HG03039 (cell line): Measurements from ENCODE around the gene BTBD9.

ENCODE experiments used
- ATAC-seq: cut with Tn5 transposase; IDR thresholded peaks from one replicate; pipeline ENCODE4 v1.9.1; 2021; ENCODE audit warnings: mild to moderate bottlenecking, moderate library complexity; ENCODE audit not compliant: unreplicated experiment

The BTBD9 gene

DNA sequence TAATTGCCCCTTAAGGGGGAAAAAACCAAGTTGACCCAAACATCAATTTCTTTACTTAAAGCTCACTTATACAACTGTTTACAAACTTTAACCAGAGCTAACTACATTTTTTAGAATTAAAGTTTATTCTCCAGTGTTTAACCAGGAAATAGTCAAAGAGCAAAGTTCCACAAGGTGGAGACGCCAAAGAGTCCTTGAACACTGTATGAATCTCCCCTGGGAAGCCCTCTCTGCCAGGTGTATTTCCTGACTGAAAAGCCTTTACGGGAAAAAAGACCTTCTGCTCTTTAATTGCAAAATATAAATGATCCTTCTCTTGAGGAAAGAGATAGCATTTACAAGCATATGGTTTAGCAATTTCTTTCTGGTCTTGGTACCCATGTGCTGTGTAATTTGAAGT lies 36.2 kb downstream of the BTBD9 start:
- no peak for ATAC-seq

- no peak for ATAC-seq
Measured at GRCh38 chr6:38599966-38600550, 39.7 kb downstream of the BTBD9 start.

DNA sequence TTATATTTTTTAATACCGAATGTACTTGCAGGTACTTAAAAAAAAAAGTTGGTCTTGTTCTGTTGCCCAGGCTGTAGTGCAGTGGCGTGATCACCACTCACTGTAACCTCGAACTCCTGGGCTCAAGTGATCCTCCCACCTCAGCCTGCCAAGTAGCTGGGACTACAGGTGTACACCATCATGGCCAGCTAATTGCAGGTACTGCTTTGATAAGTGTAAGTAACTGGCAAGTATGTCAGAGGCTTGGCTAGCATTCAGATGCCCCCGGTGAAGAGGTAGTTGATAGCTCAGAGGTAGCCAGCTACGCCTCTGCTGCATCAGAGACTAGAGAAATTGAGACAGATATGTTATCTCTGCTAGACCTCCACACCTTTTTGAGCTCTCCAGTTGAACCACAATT lies 40.5 kb downstream of the BTBD9 start:
- ATAC-seq: no peak

DNA sequence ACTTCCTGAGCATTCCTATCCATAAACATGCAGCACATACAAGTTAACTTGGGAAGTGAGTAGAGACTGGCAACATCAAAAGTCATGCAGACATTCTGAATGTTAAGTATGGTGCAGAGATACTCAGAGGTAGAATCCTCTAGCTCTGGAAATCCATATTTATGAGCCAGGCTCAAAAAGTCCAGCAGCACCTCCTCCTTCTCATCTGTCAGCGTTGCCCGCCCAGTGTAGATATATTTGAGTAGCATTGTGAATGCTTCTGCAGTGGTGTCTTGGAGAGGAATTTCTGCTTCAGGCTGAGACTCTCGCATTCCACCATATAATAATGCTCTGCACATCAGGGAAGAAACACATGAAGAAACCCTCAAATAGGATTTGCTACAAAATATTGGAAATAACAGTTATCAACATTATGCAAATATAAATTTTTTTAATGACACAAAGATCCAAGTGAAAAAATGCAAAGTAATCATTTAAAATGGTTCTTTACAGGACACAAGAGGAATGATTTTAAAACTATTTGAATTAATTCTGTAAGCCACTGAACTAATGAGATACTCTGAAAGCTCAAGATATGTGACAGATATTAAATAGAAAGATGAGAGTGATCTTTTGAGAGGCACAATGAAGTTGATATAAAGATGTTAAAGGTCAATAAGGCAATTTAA lies 45.6 kb downstream of the BTBD9 start:
- ATAC-seq: no peak

- ATAC-seq: no peak
Measured at GRCh38 chr6:38593409-38593808, 46.3 kb downstream of the BTBD9 start.

DNA sequence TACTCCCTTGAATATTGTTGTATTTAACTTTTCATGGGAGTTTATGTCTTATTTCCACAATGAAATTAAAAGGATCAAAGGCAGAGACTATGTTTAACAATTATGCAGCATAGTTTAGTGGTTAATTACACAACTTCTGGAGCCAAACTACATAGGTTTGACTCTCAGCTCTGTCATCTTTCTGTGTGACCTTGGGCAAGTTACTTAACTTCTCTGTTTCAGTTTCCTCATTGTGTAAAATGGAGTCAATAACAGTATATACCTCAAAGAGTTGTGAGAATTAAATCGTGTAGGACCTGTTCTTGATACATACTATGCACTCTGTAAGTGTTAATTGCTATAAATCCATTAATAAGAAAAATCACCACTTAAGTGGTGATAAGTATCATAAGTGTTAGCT lies 48.3 kb downstream of the BTBD9 start:
- ATAC-seq: no peak

DNA sequence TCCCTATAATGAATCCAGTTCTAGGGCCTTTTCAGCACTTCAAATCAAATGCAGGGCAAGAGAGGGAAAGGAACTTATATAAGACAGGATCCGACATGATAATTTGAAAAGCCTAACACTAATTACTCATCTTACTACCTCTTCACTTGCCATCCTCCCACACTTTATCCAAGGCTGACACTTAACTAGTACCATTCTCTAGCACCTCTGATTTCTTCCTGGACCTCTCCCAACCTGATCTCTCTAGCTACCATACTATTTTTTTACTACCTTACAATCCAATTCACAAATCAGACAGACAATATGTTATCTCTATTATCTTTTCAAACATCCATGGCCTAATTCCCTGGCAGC lies 50.4 kb downstream of the BTBD9 start:
- ATAC-seq: no peak

DNA sequence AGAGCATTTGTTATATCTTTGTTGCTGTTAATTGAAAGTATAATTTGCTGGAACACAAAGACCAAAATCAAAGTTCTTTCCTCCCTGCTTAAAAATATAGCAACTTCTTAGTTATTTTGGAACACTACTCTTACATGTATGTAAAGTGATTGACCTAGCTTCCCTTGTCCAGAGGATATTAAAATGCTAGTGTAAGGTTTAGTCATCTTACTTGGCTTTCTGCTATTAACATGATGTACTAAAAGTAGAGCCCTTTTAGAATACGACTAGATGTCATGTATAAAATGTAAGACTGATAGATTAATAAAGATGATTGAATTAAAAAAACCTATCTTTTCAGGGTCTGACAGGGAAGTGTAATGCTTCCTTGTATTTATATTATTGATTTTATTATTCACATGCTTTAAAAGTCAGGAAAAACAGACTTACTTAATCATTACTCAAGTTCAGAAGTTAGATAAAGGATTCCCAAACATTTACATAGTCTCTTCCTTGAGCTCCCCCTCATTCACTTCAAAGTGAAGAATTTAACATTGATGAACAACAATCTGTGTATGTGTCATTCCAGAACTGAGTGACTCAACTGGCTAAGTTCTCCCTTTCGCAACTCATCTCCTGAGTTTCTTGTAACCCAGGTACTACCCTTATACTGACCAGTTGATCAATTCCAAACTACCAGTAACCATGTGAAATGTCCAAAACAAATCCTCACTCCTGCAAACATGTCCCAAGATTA lies 50.9 kb downstream of the BTBD9 start:
- ATAC-seq: no peak

- ATAC-seq: no peak
Measured at GRCh38 chr6:38587766-38588362, 51.9 kb downstream of the BTBD9 start.

DNA sequence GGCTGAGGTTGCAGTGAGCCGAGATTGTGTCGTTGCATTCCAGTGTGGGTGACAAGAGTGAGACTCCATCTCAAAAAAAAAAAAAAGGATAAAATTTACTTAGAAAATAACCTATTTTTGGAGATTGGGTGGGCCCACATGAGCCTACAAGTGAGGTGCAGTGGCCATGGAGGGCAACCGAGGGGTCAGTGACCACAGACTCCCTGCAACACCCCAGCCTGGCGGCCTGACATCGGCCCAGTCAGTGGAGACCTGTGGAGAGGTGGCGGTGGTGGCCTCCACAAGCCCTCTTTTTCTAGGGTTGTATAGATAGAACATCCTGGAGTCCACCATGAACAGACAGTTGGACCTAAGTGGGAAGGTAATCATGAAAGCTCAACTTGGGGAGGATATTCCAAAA lies 52.7 kb downstream of the BTBD9 start:
- ATAC-seq: no peak

DNA sequence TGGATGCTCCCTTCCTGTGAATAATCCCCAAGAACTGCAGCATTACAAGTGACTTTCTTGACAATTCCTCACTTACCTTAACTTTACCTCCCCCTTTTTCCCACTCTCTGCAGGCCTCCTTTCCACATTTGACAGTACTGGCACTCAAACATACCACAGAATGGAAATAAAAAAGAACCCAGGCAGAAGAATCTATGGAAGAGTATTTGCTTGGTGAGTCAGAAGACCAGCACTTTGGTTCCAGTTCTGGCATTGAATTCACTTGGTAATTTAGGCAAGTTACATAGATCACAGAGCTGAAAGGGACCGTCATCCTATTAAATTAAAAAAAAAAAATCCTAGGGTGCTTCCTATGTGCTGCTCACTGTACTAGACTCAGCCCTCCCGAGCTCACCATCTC lies 55.0 kb downstream of the BTBD9 start:
- ATAC-seq: no peak

GRCh38 chr6:38583523-38583922 lies 56.2 kb downstream of the BTBD9 start:
- ATAC-seq: no peak

DNA sequence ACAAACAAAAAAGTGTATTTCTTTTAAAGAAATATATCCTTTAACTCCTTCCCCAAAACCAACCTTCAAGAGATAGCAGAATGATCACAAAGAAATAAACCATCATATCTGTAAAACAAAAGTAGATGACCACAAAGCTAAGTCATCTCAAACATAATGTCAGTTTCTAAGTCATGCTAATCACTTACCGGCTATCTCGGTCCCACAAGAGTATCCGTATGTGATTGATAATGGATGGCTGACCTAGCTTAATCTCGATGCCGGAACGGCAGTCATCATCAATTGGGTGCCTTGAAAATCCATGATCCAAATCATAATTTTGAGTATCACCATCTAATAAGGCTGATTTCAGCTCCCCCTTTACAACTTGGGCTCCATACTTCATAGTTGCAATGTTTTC lies 59.7 kb downstream of the BTBD9 start:
- no peak for ATAC-seq

DNA sequence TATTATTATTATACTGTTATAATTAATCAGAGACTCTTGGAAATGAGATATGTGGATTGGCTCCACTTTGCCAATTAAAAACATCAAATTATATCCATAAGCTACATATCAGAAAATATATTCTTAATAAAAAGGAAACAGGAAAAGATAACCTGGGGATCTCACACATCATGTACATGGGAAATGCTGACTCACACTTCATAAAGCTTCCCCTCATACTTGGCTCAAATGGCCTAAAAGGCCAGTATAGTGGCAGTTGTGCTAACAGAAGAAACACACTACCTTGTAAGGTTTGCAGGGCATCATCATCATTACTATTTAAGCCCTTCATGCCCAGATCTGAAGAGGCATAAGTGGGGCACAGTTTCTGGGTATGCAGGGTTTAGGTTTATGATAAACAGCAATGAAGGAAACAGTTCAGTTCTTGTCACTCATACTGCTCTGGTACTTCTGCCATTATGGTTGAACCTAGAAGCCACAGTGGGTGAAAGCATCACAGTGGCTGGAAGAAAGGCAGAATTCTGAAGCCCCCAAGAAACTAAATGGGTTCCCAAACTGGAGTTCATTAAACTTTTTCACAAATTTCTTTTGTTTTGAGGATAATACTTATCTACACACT lies 60.6 kb downstream of the BTBD9 start:
- no peak for ATAC-seq

DNA sequence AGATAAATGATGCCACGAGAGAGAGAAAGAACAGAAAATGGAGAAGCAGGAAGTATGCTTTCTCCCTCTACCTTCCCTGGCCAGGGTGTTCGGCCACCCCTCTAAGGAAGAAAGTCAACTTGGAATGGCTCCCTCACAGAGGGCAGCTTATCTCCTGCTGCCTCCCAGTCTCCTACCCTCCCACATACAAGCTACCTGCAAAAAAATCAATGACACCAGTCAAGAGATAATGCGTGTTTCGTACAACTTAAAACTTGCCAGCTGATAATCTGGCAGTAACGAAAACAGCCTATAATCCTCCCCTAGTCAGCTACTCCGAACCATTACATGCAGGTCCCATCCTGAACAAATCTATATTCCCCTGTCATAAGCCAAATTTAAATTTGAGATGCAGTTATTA lies 61.7 kb downstream of the BTBD9 start:
- no peak for ATAC-seq

DNA sequence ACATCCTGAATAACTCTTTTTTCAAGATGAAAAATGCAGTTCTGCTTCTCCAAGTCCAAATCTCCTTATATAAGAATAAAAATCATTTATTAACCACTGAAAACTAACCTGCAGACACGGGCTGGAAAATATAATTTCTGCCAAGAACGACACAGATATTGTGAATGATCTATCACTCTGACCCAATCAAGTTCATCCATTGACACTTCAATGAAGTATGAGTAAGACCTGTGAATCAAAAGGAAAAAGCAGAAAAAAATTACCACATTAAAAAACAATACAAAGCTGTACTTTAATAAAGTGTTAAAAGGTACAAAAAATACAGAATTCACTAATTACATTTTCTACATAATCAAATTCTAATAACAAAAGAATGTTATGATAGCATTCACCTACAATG lies 62.2 kb downstream of the BTBD9 start:
- ATAC-seq: no peak

DNA sequence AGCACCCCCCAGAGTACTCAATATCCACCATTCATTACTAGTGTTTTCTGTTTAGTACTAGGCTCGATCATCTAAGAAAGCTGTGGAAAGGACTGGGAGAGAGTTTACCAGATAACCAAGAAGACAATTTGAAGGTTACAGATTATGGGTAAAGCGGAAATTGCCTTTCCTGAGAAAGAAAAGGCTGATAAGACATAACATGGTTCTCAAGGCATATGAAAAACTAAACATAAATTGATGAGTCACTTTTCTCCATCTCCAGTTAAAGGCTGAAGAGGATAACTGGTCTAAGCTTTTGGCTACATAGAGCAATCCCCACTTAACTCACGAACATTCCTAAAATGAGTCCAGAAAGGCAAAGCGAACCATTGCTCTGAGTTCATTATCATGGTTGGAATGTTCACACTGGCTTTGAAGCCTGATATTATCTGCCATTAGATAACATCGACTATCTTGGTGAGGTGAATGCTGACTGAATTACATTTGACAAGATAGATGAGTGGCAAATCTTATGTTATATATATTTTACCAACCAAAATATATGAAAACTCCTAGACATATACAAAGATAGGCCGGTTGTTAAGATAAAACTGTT lies 65.8 kb downstream of the BTBD9 start:
- ATAC-seq: no peak

DNA sequence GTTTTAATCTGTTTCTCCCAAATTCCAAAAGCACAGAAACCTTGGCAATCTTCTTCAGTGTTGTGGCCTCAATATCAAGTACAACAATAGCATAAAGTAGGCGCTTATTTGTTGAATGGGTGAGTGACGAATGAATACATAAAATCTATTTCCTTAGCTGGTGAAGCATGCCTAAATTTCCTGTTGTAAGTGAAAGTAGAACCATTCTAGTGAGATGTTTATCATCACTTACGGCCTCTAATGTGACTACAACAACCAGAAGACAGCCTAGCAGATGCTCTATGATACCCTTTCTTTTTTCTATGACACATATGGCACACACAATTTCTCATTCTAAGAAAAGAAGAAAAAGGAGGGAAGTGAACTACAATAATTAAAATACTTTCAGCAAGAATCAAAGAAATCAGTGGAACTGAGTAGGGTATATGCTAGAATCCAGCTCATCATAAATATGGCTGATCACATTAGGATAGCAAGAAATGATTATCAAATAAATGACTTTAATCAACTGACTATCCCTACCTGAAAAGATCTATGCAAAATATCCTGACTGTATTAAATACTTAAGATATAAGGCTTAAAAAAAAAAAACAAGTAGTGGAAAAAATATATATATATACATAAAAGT lies 67.4 kb downstream of the BTBD9 start:
- no peak for ATAC-seq

DNA sequence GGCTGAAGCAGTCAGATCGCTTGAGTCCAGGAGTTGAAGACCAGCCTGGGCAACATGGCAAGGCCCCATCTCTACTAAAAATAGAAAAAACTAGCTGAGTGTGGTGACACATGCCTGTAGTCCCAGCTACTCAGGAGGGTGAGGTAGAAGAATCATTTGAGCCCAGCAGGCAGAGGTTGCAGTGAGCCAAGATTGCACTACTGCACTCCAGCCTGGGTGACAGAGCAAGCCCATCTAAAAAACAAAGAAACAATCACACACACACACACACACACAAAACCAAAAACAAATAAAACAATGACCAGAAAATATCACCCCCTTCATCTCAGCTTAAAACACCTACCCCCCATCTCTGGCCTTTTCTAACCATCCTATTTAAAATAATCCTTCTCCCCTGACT lies 68.0 kb downstream of the BTBD9 start:
- ATAC-seq: no peak

DNA sequence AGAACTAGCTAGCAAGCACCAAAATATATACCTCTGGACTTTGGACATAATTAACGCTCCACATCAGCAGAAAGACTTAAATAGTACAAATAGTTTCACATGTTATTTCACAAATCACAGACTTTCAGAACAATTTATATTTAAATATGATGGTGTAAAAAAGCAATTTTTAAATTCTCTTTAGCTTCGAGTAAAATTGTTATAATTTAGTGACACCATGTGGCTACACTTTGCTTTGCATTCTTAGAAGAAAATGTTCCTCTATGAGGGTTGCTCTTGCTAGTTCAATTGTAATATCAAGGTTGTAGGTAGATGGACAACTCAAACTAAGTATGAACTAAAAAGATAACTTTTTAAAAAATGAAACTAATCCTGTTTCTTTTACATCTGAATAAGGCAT lies 69.0 kb downstream of the BTBD9 start:
- no peak for ATAC-seq

DNA sequence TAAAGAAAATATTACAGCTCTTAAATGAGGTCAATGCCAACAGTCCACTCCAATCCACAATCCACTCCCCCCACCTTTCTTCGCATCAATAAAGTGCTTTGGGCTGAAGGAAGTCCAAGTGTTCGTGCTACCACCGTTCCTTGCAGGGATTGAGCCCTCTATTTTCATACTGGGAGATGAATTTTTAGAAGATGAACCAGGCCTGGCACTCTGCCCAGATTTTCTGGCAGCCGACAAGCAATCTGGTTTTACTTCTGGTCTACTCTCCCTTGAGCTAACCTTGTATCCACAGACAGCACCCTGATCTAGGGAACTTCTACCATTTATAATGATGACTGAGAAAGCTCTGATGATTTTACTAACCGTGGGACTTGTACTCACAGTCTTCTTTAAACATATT lies 72.3 kb downstream of the BTBD9 start:
- no peak for ATAC-seq
